Panc1 (cell line): Measurements from ENCODE around the gene SLC38A1. TPM values are rescaled to one million over a fixed set of nuclear protein-coding genes. Genes with fewer than 3 reads are reported as not detected.

Experiments used
- ATAC-seq: fragments of 200-7000 bp; cut with Tn5 transposase; 2 replicates; pipeline ENCODE4 v1.9.1; 2020; ENCODE audit warnings: mild to moderate bottlenecking, moderate library complexity
- BruUV-seq: library from RNA; stranded (reverse); fragments of 400-500 nt; replicated peaks from 2 replicates; lab custom pipeline; 2021; lab: Mats Ljungman, UMichigan
- CTCF ChIA-PET: fragments of 300-600 bp; sonication (Branson Sonifier 250); formaldehyde crosslinking; loops from one replicate; lab custom pipeline; 2022; ENCODE audit warnings: antibody characterized with exemption; lab: Charles Lee
- POLR2A ChIA-PET: fragments of 300-600 bp; sonication (Branson Sonifier 250); formaldehyde crosslinking; loops from one replicate; lab custom pipeline; 2022; ENCODE audit warnings: antibody characterized with exemption; lab: Charles Lee
- DNase-seq: peaks from one replicate; pipeline ENCODE4 v3.0.0-alpha.2; 2010; ENCODE audit warnings: low read depth, low spot score
- H3K27ac ChIP-seq: 2 replicates; pipeline ENCODE4 v1.5.1; 2011; ENCODE audit warnings: mild to moderate bottlenecking, low read length, inconsistent platforms
- H3K27me3 ChIP-seq: fragments of 200-500 bp; sonication (Bioruptor generic); 2 replicates; pipeline ENCODE4 v1.6.0; 2014; ENCODE audit warnings: low read length, inconsistent platforms; ENCODE audit not compliant: control insufficient read depth, insufficient read depth
- H3K36me3 ChIP-seq: fragments of 200-500 bp; sonication (Bioruptor generic); 2 replicates; pipeline ENCODE4 v1.5.1; 2014; ENCODE audit warnings: inconsistent platforms, mild to moderate bottlenecking, low read length, moderate library complexity; ENCODE audit not compliant: control insufficient read depth, insufficient read depth
- H3K4me1 ChIP-seq: 2 replicates; pipeline ENCODE4 v1.5.1; 2011; ENCODE audit warnings: inconsistent platforms, mild to moderate bottlenecking, low read length, moderate library complexity; ENCODE audit not compliant: control insufficient read depth, insufficient read depth
- H3K4me3 ChIP-seq, 2 experiments: 2 replicates each; pipeline ENCODE4 v1.5.1; 2011 to 2012; ENCODE audit warnings: low read depth in 2 of 2, low read length in 2 of 2, mild to moderate bottlenecking in 2 of 2, inconsistent platforms in 1 of 2, moderate library complexity in 1 of 2
- H3K9me3 ChIP-seq: fragments of 200-500 bp; sonication (Bioruptor generic); 2 replicates; pipeline ENCODE4 v1.5.1; 2014; ENCODE audit warnings: low read depth, mild to moderate bottlenecking, inconsistent platforms, low read length, moderate library complexity; ENCODE audit not compliant: control insufficient read depth, insufficient read depth
- CTCF ChIP-seq: fragments of 450-650 bp; IDR thresholded peaks from 2 replicates; pipeline ENCODE4 v1.5.1; 2017; ENCODE audit warnings: mild to moderate bottlenecking
- POLR2AphosphoS5 ChIP-seq: IDR thresholded peaks from 2 replicates; pipeline ENCODE4 v1.6.1; 2012; ENCODE audit warnings: mild to moderate bottlenecking, low read depth, low read length, moderate library complexity
- SIN3A ChIP-seq: IDR thresholded peaks from 2 replicates; pipeline ENCODE4 v1.6.1; 2012; ENCODE audit warnings: low read depth, mild to moderate bottlenecking, low read length, moderate library complexity, borderline replicate concordance; ENCODE audit not compliant: insufficient read depth
- TCF7L2 ChIP-seq: IDR thresholded peaks from 2 replicates; pipeline ENCODE4 v1.6.1; 2011; ENCODE audit warnings: mild to moderate bottlenecking, low read depth, low read length, inconsistent platforms
- in situ Hi-C: cut with HindIII; loops from 2 replicates; pipeline ENCODE4 v1.10.0; 2016; ENCODE audit warnings: low sequenced_read_pairs, low pct_unique_long_range_greater_than_20kb
- intact Hi-C: fragments of 100-400 bp; cut with micrococcal nuclease; formaldehyde crosslinking; loops from one replicate; pipeline ENCODE4 v1.10.0; 2022; ENCODE audit not compliant: unreplicated experiment
- total RNA-seq: library from RNA; stranded (reverse); gene quantifications from one replicate; pipeline ENCODE4 v1.2.1, GENCODE V29; 2021; ENCODE audit not compliant: unreplicated experiment
- TF ChIP-seq, protein P1 (sequence below), 2 experiments: IDR thresholded peaks; 2 replicates each; pipeline ENCODE4 v1.6.1; 2011 to 2012; ENCODE audit warnings: low read depth in 2 of 2, control low read depth in 1 of 2, low read length in 1 of 2, mild to moderate bottlenecking in 1 of 2, moderate library complexity in 1 of 2; ENCODE audit not compliant: insufficient read depth in 1 of 2

Gene SLC38A1
- total RNA-seq, 1 experiment from 2014 or later: 127 TPM

DNA sequence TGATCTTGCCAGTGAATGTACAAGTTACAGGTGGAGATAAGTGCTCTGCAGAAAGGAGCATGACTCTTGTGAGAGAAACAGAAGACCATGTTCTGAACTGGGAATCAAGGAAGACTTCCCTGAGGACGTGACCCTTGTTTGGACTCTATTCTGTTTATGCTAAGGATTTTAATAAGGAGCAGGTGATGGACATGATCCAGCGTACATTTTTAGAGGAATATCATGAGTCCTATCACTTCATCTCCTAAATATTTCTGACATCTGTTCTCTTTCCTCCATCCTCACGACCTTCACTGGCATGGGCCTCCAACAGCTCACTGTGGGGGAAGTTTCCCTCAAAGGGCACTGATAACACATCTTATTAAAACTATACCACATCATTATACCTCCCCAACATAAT lies 7.9 kb upstream of the SLC38A1 start:
- ChIA-PET POLR2A (no interaction called here), CTCF (no interaction called here)
- Histone ChIP-seq H3K4me3 (no peak overlapping the region), H3K9me3 (no peaks in the 10 kb centered on the region), H3K27me3 (no peaks in the 10 kb centered on the region), H3K4me1 (no peaks in the 10 kb centered on the region), H3K27ac (no peak overlapping the region), H3K36me3 (no peaks in the 10 kb centered on the region)
- BruUV-seq: no TSS peak
- intact Hi-C loops (no loop called here), in situ Hi-C loops (no loop called here)
- TF ChIP-seq, protein P1, sequence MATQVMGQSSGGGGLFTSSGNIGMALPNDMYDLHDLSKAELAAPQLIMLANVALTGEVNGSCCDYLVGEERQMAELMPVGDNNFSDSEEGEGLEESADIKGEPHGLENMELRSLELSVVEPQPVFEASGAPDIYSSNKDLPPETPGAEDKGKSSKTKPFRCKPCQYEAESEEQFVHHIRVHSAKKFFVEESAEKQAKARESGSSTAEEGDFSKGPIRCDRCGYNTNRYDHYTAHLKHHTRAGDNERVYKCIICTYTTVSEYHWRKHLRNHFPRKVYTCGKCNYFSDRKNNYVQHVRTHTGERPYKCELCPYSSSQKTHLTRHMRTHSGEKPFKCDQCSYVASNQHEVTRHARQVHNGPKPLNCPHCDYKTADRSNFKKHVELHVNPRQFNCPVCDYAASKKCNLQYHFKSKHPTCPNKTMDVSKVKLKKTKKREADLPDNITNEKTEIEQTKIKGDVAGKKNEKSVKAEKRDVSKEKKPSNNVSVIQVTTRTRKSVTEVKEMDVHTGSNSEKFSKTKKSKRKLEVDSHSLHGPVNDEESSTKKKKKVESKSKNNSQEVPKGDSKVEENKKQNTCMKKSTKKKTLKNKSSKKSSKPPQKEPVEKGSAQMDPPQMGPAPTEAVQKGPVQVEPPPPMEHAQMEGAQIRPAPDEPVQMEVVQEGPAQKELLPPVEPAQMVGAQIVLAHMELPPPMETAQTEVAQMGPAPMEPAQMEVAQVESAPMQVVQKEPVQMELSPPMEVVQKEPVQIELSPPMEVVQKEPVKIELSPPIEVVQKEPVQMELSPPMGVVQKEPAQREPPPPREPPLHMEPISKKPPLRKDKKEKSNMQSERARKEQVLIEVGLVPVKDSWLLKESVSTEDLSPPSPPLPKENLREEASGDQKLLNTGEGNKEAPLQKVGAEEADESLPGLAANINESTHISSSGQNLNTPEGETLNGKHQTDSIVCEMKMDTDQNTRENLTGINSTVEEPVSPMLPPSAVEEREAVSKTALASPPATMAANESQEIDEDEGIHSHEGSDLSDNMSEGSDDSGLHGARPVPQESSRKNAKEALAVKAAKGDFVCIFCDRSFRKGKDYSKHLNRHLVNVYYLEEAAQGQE (IDR thresholded peaks at IDR 0.05; ENCODE audit: insufficient read depth in 1 of 2, low read depth in 2 of 2, low read length in 1 of 2): no peak
- TF ChIP-seq SIN3A (no peak), CTCF (no peak), TCF7L2 (no peak), POLR2AphosphoS5 (no peak)
- DNase-seq (no peak), ATAC-seq (no peak)

GRCh38 chr12:46271863-46272262 lies 3.0 kb upstream of the SLC38A1 start:
- Histone ChIP-seq H3K27ac (no peak overlapping the region), H3K4me3 (no peak overlapping the region), H3K9me3 (no peaks in the 10 kb centered on the region), H3K27me3 (no peaks in the 10 kb centered on the region), H3K36me3 (peaks cover 7% of the 10 kb centered on the region; the same call in 1 of the 2 replicates), H3K4me1 (peaks cover 9% of the 10 kb centered on the region; the same call in 1 of the 2 replicates)
- ATAC-seq: no peak
- TF ChIP-seq, protein P1 (IDR thresholded peaks at IDR 0.05; ENCODE audit: insufficient read depth in 1 of 2, low read depth in 2 of 2, low read length in 1 of 2): no peak
- in situ Hi-C loops (no loop called here), intact Hi-C loops (no loop called here)
- no TSS peak for BruUV-seq
- DNase-seq: no peak
- ChIA-PET POLR2A (no interaction called here), CTCF (no interaction called here)
